Motor neuron (in vitro differentiated cells): ENCODE results near the gene TMPRSS4. TPM values are rescaled to one million over a fixed set of nuclear protein-coding genes. Genes with fewer than 3 reads are reported as not detected.

Source experiments
- ATAC-seq, 8 experiments: fragments of 200-7000 bp; cut with Tn5 transposase; replicated peaks in 6 of 8; 2 replicates each; pipeline ENCODE4 v1.8.0; 2021; ENCODE audit warnings: mild to moderate bottlenecking in 8 of 8, moderate library complexity in 8 of 8
- H3K27ac ChIP-seq, 2 donors: fragments of 250-450 bp; sonication (Bioruptor Pico); 2 replicates each; pipeline ENCODE4 v1.9.0; 2021; ENCODE audit warnings: antibody characterized with exemption in 2 of 2, mild to moderate bottlenecking in 2 of 2, moderate library complexity in 1 of 2
- H3K4me1 ChIP-seq, 2 donors: fragments of 250-450 bp; sonication (Bioruptor Pico); replicated peaks in 1 of 2; 2 replicates each; pipeline ENCODE4 v1.6.1; 2021; ENCODE audit warnings: antibody characterized with exemption in 2 of 2, mild to moderate bottlenecking in 2 of 2, moderate library complexity in 1 of 2
- H3K4me3 ChIP-seq, 5 donors: fragments of 250-450 bp; sonication (Bioruptor Pico); 2 replicates each; pipeline ENCODE4 v1.9.0; 2021; ENCODE audit warnings: antibody characterized with exemption in 5 of 5, mild to moderate bottlenecking in 5 of 5, moderate library complexity in 4 of 5
- WGBS, 10 experiments: fragments of 450-650 bp; shearing (Covaris generic); methylation state at CpG; one replicate each; pipeline ENCODE4 v1.0.0; 2022; 5-methylcytosine and 5-hydroxymethylcytosine counted together
- in situ Hi-C, 9 experiments: fragments of 400-800 bp; cut with MboI; loops; one replicate each; pipeline ENCODE4 v1.15.0; 2021; ENCODE audit warnings: low sequenced_read_pairs in 9 of 9, low pct_unique_long_range_greater_than_20kb in 2 of 9; ENCODE audit not compliant: unreplicated experiment in 9 of 9
- total RNA-seq, 8 experiments: library from RNA; unstranded; fragments of 300-600 nt; gene quantifications; 2 replicates each; pipeline versions ENCODE4 v1.2.3 to v1.2.4, GENCODE V29; 2022

The TMPRSS4 gene
- total RNA-seq, 8 experiments from 2014 or later = 0.13 to 5.2 (median 0.88) TPM; not detected in 1

DNA sequence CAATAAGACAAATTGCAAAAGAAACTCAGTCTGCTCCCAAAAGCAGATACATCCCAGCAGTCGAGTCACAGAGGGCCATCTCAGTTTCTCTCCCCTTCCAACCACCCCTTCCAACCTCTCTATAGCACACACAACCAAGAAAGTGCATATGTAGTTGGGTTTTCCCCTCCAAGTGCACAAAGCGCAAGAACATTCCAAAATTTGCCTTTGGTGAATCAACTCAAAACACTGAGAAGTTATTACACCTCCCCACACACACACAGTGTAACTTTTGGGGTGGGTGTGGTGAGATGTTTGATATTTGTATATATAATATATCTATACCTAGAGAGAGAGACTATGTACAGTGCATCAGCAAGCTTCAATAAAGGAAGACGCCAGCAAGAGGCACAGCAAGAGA is 86.0 kb downstream of the TMPRSS4 start:
- WGBS, 10 experiments = 20 to 100% (median 100%) methylated on average over 1 to 3 of the region's 3 CpGs; no CpG with 5 or more reads in 5 of the 10 experiments
- no peak overlapping the region for H3K4me3 ChIP-seq
- H3K4me1 ChIP-seq = no peaks in the 10 kb centered on the region
- no peak overlapping the region for H3K27ac ChIP-seq
- in situ Hi-C loops = no loop called here
- ATAC-seq = no peak

DNA sequence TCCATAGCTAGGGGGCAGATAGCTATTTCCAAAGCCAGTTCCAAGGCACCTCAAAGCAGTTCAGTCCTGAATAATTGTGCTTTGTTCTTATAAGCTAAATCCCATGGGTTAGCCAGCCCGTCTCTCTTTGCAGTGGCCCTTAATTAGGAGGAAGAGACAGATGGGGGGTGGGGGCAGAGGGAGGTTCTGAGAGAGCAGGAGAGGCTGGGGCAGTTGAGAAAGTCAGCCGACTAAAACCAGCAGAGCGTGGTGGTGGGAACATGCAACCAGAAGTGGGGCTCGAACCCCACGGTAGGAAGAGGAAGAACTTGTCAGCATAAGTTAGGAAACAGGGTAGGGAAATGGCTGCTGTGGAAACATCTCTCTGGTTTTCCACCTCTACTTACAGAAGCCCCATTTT is 86.6 kb downstream of the TMPRSS4 start:
- WGBS, 10 experiments = 60 to 71% (median 63%) methylated on average over 1 to 3 of the region's 5 CpGs; no CpG with 5 or more reads in 7 of the 10 experiments
- no peak for ATAC-seq
- in situ Hi-C loops = no loop called here
- no peak overlapping the region for H3K27ac ChIP-seq
- no peaks in the 10 kb centered on the region for H3K4me1 ChIP-seq
- no peak overlapping the region for H3K4me3 ChIP-seq

DNA sequence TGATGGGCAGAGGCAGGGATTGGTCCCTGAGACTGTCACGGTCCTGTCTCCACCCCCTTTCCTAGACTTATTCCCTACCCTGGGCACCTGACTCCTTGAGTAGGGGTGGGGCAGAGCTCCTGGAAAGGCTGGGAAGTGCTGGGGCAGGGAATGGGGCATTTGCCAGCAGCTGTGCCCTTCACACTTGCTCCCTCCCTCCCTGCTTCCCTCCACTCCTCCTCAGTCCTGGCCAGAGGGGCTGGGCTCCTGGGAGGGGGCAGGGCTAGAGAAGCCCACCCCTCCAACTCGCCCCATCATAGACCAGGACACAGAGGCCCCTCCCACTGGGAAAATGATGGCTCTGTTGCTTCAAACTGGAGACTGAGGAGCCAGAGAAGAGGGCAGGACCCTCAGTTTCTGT is 88.0 kb downstream of the TMPRSS4 start:
- Histone ChIP-seq H3K27ac (no peak overlapping the region), H3K4me3 (no peak overlapping the region), H3K4me1 (no peaks in the 10 kb centered on the region)
- in situ Hi-C loops = no loop called here
- no peak for ATAC-seq
- WGBS, 10 experiments = 40 to 80% methylated on average over 1 of the region's 2 CpGs; no CpG with 5 or more reads in 8 of the 10 experiments

DNA sequence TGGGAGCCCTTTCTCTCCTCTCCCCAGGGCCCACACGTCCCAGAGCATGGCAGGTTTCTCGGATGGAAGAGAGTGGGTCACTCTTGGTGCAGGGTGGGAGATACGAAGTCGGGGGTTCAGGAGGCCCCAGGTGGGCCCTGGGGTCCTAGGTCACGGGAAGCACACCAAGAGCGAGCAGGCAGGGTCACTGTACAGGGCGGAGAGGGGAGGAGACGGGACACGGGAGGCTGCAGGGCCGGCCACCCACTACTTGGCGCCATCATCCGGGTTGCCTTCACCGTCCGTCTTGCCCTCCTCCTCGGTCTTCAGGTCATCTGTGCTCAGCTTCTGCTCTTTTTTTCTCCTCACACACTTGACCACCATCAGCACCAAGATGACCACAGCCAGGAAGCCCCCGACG is 89.8 kb downstream of the TMPRSS4 start:
- H3K4me3 ChIP-seq = no peak overlapping the region
- ATAC-seq = no peak
- WGBS, 10 experiments = 39 to 70% (median 53%) methylated on average over 2 of the region's 17 CpGs; no CpG with 5 or more reads in 7 of the 10 experiments
- in situ Hi-C loops = no loop called here
- peaks cover 0 to 4% of the 10 kb centered on the region in 2 donors for H3K4me1 ChIP-seq
- H3K27ac ChIP-seq = no peak overlapping the region

DNA sequence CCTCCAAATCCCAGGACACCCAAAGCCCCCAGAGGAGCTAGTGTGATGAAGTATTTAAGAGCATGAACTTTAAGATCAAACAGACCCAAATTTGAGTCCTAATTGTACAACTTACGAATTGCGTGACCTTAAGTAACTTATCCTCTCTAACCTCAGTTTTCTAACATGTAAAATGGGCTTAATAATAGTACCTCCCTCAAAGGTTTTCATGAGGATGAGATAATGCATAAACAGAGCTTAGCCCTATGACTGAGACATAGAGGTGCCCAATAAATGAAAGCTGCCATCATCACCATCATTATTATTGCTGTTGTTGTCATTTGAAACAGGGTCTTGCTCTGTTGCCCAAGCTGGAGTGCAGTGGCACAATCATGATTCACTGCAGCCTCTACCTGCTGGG is 90.4 kb downstream of the TMPRSS4 start:
- in situ Hi-C loops = no loop called here
- H3K27ac ChIP-seq = no peak overlapping the region
- ATAC-seq = no peak
- no peak overlapping the region for H3K4me3 ChIP-seq
- WGBS, 10 experiments = 33 to 83% (median 50%) methylated on average over 2 of the region's 2 CpGs; no CpG with 5 or more reads in 5 of the 10 experiments
- peaks cover 0 to 4% of the 10 kb centered on the region in 2 donors for H3K4me1 ChIP-seq

DNA sequence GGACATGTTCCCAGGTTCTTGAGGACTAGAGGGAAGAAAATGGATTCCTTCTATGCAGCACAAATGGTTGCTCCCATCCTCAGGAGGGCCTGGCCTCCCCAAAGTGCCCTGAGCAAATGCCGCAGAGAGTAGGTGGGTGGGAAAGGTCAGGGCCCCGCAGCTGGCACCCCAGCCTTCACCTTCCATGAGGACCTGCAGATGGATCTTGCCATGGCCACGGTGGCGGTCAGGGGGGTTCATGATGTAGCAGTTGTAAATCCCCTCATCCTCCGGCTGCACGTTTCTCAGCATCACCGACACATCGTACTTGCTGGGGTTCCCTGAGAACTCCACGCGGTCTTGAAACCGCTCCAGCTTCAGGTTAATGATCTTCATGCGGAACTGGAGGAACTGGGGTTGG is 91.0 kb downstream of the TMPRSS4 start:
- Histone ChIP-seq H3K4me1 (peaks cover 0 to 4% of the 10 kb centered on the region in 2 donors), H3K4me3 (no peak overlapping the region), H3K27ac (no peak overlapping the region)
- in situ Hi-C loops = no loop called here
- ATAC-seq = no peak
- 73 to 94% (median 82%) methylated on average over 1 to 9 of the region's 12 CpGs; no CpG with 5 or more reads in 5 of the 10 experiments for WGBS, 10 experiments

DNA sequence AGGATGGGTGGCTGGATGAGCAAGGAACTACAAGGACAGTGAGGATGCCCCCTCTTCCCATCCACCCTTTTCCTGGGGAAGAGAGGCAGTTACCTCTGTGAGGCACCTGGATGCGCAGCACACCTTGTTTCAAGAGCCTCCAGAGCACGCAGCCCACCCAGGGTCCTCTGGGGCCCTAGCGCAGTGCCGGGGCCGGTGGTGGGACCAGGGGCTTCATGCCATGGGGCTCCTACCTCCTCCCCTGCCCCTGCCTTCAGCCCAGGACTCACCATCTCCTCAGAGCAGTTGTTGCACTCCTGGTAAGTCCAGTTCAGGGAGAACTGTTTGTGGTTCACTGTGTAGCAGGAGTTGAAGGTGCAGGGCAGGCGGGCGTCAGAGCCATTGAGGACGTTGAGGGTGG is 91.4 kb downstream of the TMPRSS4 start:
- ATAC-seq = no peak
- H3K4me1 ChIP-seq = peaks cover 0 to 4% of the 10 kb centered on the region in 2 donors
- H3K27ac ChIP-seq = no peak overlapping the region
- H3K4me3 ChIP-seq = no peak overlapping the region
- in situ Hi-C loops = no loop called here
- WGBS, 10 experiments = 55 to 80% methylated on average over 1 to 3 of the region's 8 CpGs; no CpG with 5 or more reads in 8 of the 10 experiments

DNA sequence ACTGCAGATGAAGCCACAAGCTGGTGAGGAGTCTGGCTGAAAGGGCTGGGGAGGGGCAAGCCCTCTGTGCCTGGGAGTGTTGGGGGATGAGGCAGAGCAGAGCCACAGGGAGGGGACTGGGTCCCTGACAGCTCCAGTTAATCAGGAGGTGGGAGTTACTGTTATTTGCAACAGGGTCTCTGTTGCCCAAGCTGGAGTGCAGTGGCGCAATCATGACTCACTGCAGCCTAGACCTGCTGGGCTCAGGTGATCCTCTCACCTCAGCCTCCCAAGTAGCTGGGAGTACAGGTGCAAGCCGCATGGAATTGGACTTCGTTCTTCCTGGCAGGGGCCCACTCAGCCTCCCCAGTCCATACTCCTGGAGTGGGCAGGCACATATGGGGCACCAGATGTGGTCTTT is 91.9 kb downstream of the TMPRSS4 start:
- no peak for ATAC-seq
- no peak overlapping the region for H3K27ac ChIP-seq
- peaks cover 0 to 4% of the 10 kb centered on the region in 2 donors for H3K4me1 ChIP-seq
- H3K4me3 ChIP-seq = no peak overlapping the region
- in situ Hi-C loops = no loop called here
- 20 to 76% (median 40%) methylated on average over 1 to 3 of the region's 3 CpGs; no CpG with 5 or more reads in 7 of the 10 experiments for WGBS, 10 experiments

DNA sequence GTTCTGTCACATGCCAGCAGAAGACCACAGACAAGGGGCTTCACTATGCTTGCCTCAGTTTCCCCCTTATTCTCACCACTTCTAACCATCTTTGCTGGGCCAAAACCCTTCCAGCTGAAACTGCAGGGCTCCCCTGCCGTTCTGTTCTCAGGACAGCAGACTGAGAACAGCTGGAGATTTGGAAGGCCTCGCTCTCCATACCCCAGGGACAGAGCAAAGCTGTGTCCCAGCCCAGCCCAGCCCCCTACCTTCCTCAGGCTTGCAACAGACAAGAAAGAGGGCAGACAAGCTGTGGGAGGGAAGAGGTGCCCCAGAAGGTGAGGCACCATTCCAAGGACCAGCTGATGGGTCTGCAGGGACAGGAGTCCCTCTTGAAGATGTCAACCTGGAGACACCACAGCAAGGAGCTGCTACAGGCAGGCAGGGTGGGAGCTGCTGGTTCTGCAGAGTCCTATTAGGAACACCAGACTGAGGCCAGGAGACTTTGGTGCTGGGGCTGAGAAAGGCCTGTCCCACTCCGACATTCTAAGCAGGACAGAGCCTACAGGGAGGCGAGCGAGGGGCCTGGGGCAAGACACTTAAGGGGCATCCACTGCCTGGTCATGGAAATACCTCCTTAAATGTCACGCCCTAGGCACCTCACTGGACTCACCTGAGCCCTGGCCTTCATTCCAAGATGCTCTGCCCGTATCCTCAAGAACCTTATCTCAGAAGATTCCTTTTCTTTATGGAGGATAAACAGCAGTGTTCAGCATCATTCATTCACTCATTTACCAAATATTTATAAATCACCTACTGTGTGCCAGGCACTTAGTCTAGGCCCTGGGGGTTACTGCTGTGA is 92.6 kb downstream of the TMPRSS4 start:
- 24 to 67% (median 56%) methylated on average over 1 to 6 of the region's 7 CpGs; no CpG with 5 or more reads in 5 of the 10 experiments for WGBS, 10 experiments
- Histone ChIP-seq H3K4me3 (no peak overlapping the region), H3K4me1 (peaks cover 0 to 4% of the 10 kb centered on the region in 2 donors), H3K27ac (no peak overlapping the region)
- ATAC-seq = no peak
- in situ Hi-C loops = no loop called here

DNA sequence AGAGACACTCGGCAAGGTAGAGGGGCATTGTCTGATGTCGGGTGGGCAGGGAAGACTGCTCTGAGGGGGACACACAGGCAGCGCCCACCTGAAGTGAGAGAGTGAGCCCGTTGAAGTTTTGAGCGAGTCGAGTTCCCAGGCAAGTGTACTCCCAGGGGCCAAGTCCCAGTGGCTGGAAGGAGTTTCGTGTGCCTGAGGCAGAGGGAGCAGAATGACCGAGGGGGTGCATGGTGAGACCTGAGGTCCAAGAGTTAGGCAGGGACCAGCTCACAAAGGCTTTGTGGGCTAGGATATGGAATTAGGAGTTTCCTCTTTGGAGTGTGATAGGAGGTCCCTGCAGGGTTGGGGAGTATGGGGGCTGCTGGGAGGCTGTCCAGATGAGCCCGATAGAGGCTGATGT is 93.4 kb downstream of the TMPRSS4 start:
- in situ Hi-C loops = no loop called here
- peaks cover 0 to 4% of the 10 kb centered on the region in 2 donors for H3K4me1 ChIP-seq
- H3K27ac ChIP-seq = no peak overlapping the region
- no peak for ATAC-seq
- no peak overlapping the region for H3K4me3 ChIP-seq
- WGBS, 10 experiments = 35 to 100% (median 44%) methylated on average over 1 to 5 of the region's 9 CpGs; no CpG with 5 or more reads in 5 of the 10 experiments

DNA sequence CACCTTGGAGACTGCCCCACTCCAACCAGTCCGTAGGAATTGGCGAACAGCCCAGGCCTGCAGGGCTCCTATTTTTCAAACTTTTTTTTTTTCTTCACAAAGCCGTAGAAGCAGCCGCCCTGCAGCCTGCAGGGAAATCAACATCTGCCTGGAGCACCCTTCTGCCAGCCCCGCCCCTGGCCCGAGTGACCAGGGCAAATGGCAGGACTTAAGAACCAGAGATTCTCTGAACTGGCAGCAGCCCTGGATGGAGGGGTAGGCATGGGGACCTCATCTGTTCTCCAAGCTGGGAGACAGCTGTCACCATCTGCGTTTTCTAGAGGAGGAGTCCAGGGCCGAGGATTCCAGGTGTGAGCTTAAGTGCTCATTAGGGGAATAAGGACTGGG is 94.0 kb downstream of the TMPRSS4 start:
- in situ Hi-C loops = no loop called here
- 0 to 75% (median 36%) methylated on average over 1 to 8 of the region's 8 CpGs; no CpG with 5 or more reads in 3 of the 10 experiments for WGBS, 10 experiments
- ATAC-seq = peak in 2 of 8 experiments; percentile 71 to 75
- Histone ChIP-seq H3K4me1 (peaks cover 0 to 4% of the 10 kb centered on the region in 2 donors), H3K4me3 (no peak overlapping the region), H3K27ac (no peak overlapping the region)
